ENCODE results near the gene GPC5. TPM values are rescaled to one million over a fixed set of nuclear protein-coding genes. Genes with fewer than 3 reads are reported as not detected.

The GPC5 gene
- total and polyA plus RNA-seq, 2 of the 13 experiments (the other 11 are each of a cell fraction or from before 2014, with no cell fraction given): 0.02 to 0.07 TPM

- DNase-seq (ENCODE audit: low spot score) (no peak), FAIRE-seq (no peak), ATAC-seq (no peak)
- no peaks in the 10 kb centered on the region for H3K27me3 ChIP-seq (ENCODE audit: control insufficient read depth in 1 of 2, insufficient read depth in 2 of 2, low read length in 2 of 2)
- no peaks in the 10 kb centered on the region for H4K20me1 ChIP-seq (ENCODE audit: insufficient read depth, low read length)
- H3K9me3 ChIP-seq (ENCODE audit: low read length): no peaks in the 10 kb centered on the region
- H3K4me3 ChIP-seq (replicated peaks in 1 of 3; ENCODE audit: insufficient read depth in 1 of 3, low read depth in 2 of 3, low read length in 3 of 3): no peak overlapping the region
- no peak overlapping the region for H2AFZ ChIP-seq (ENCODE audit: low read length)
- intact Hi-C loops (cut with micrococcal nuclease; ENCODE audit: unreplicated experiment) (no loop called here), in situ Hi-C loops (cut with HindIII; ENCODE audit: extremely low pct_ligation_motif_present, low pct_unique_long_range_greater_than_20kb) (no loop called here)
- TF ChIP-seq SALL2 (CRISPR knock-in tag; IDR thresholded peaks at IDR 0.05) (no peak), STAG1 (CRISPR knock-in tag; IDR thresholded peaks at IDR 0.05) (no peak), ZNF761 (CRISPR knock-in tag; conservative IDR thresholded peaks at IDR 0.05) (no peak), ZBTB21 (CRISPR knock-in tag; IDR thresholded peaks at IDR 0.05) (no peak), ZNF619 (CRISPR knock-in tag; IDR thresholded peaks at IDR 0.05) (no peak), ZNF232 (CRISPR knock-in tag; IDR thresholded peaks at IDR 0.05; ENCODE audit: borderline replicate concordance) (no peak), SPEN (CRISPR knock-in tag; IDR thresholded peaks at IDR 0.05; ENCODE audit: low read depth) (no peak), SIN3B (IDR thresholded peaks at IDR 0.05; ENCODE audit: low read length) (no peak)
- ChIA-PET POLR2A (no interaction called here), CTCF (ENCODE audit: low intra/inter-chr PET ratio, low total read pairs) (no interaction called here)
- 0% methylated on average over 1 of the region's 1 CpG for WGBS (ENCODE audit: low lambda C conversion rate)
- H3K4me1 ChIP-seq (ENCODE audit: insufficient read depth, low read length): no peaks in the 10 kb centered on the region
- H3K79me2 ChIP-seq (ENCODE audit: insufficient read depth, low read length): no peaks in the 10 kb centered on the region
- BruUV-seq (replicated peaks): no TSS peak
- H3K36me3 ChIP-seq (replicated peaks in 1 of 2; ENCODE audit: control insufficient read depth in 1 of 2, insufficient read depth in 2 of 2, low read length in 2 of 2): no peaks in the 10 kb centered on the region
- no peak overlapping the region for H3K27ac ChIP-seq (ENCODE audit: extremely low read length, insufficient read depth, low read length)
- H3K4me2 ChIP-seq (ENCODE audit: low read depth, low read length): no peak overlapping the region
- H3K9ac ChIP-seq (ENCODE audit: insufficient read depth, low read depth, low read length): no peak overlapping the region
Observed at GRCh38 chr13:92802776-92803175, 1404.4 kb downstream of the GPC5 start.

GRCh38 chr13:92804346-92804745, 1405.9 kb downstream of the GPC5 start:
- H3K9ac ChIP-seq (ENCODE audit: insufficient read depth, low read depth, low read length): no peak overlapping the region
- no peaks in the 10 kb centered on the region for H3K4me1 ChIP-seq (ENCODE audit: insufficient read depth, low read length)
- H2AFZ ChIP-seq (ENCODE audit: low read length): no peak overlapping the region
- H3K36me3 ChIP-seq (replicated peaks in 1 of 2; ENCODE audit: control insufficient read depth in 1 of 2, insufficient read depth in 2 of 2, low read length in 2 of 2): no peaks in the 10 kb centered on the region
- no peaks in the 10 kb centered on the region for H3K27me3 ChIP-seq (ENCODE audit: control insufficient read depth in 1 of 2, insufficient read depth in 2 of 2, low read length in 2 of 2)
- ChIA-PET CTCF (ENCODE audit: low intra/inter-chr PET ratio, low total read pairs) (no interaction called here), POLR2A (no interaction called here)
- intact Hi-C loops (cut with micrococcal nuclease; ENCODE audit: unreplicated experiment) (no loop called here), in situ Hi-C loops (cut with HindIII; ENCODE audit: extremely low pct_ligation_motif_present, low pct_unique_long_range_greater_than_20kb) (no loop called here)
- H3K27ac ChIP-seq (ENCODE audit: extremely low read length, insufficient read depth, low read length): no peak overlapping the region
- no peak for TF ChIP-seq TOPORS (CRISPR knock-in tag; IDR thresholded peaks at IDR 0.05)
- no peak for TF ChIP-seq HNRNPL (IDR thresholded peaks at IDR 0.05; ENCODE audit: low read depth, low read length)
- TF ChIP-seq ZNF33B (CRISPR knock-in tag; IDR thresholded peaks at IDR 0.05): no peak
- no peak for TF ChIP-seq MLXIP (CRISPR knock-in tag; IDR thresholded peaks at IDR 0.05; ENCODE audit: borderline replicate concordance)
- TF ChIP-seq GABPB1 (CRISPR knock-in tag; IDR thresholded peaks at IDR 0.05): no peak
- no peak for TF ChIP-seq MAFF (IDR thresholded peaks at IDR 0.05; ENCODE audit: low read depth, low read length)
- no peak for TF ChIP-seq TCF7L2 (IDR thresholded peaks at IDR 0.05; ENCODE audit: low read depth, low read length)
- no peak for TF ChIP-seq ZNF709 (CRISPR knock-in tag; IDR thresholded peaks at IDR 0.05)
- TF ChIP-seq TP53 (CRISPR knock-in tag; conservative IDR thresholded peaks at IDR 0.05): no peak
- no peak overlapping the region for H3K4me3 ChIP-seq (replicated peaks in 1 of 3; ENCODE audit: insufficient read depth in 1 of 3, low read depth in 2 of 3, low read length in 3 of 3)
- no peaks in the 10 kb centered on the region for H3K79me2 ChIP-seq (ENCODE audit: insufficient read depth, low read length)
- no peak overlapping the region for H3K4me2 ChIP-seq (ENCODE audit: low read depth, low read length)
- no peaks in the 10 kb centered on the region for H3K9me3 ChIP-seq (ENCODE audit: low read length)
- no TSS peak for BruUV-seq (replicated peaks)
- no peaks in the 10 kb centered on the region for H4K20me1 ChIP-seq (ENCODE audit: insufficient read depth, low read length)
- FAIRE-seq (no peak), ATAC-seq (no peak), DNase-seq (ENCODE audit: low spot score) (no peak)
- 0% methylated on average over 1 of the region's 1 CpG for WGBS (ENCODE audit: low lambda C conversion rate)

All from HepG2 (cell line).